Stimulated activated naive B cell treated with anti-CD40 and anti-IgM and Interleukin-4, amounts not matched to agents 10 μg/mL and 1 μg/mL and 100 μg/mL, for 72 hours (primary cell): ENCODE results near the gene MYPOP.

Experiments
- ATAC-seq, 2 donors: fragments of 150-1000 bp; cut with Tn5 transposase; replicated peaks; 2 replicates each; pipeline ENCODE4 v1.10.0; 2021; ENCODE audit warnings: moderate library complexity in 1 of 2
- DNase-seq: peaks from one replicate; pipeline ENCODE4 v3.0.0; 2021
- H3K27ac Mint-ChIP-seq: one replicate; pipeline ENCODE4 v1.8.0; 2022; ENCODE audit warnings: mild to moderate bottlenecking, mixed read lengths
- H3K27me3 Mint-ChIP-seq, 2 donors: one replicate each; pipeline ENCODE4 v1.8.0; 2022; ENCODE audit warnings: mixed read lengths in 2 of 2
- H3K36me3 Mint-ChIP-seq, 2 donors: one replicate each; pipeline ENCODE4 v1.8.0; 2022; ENCODE audit warnings: mixed read lengths in 2 of 2, mild to moderate bottlenecking in 1 of 2
- H3K4me1 Mint-ChIP-seq, 2 donors: one replicate each; pipeline ENCODE4 v1.8.0; 2022; ENCODE audit warnings: mixed read lengths in 2 of 2, mild to moderate bottlenecking in 1 of 2
- H3K4me3 Mint-ChIP-seq, 2 donors: one replicate each; pipeline ENCODE4 v1.8.0; 2022; ENCODE audit warnings: mild to moderate bottlenecking in 2 of 2, mixed read lengths in 2 of 2, moderate library complexity in 1 of 2
- H3K9me3 Mint-ChIP-seq, 2 donors: one replicate each; pipeline ENCODE4 v1.8.0; 2022; ENCODE audit warnings: mixed read lengths in 2 of 2, mild to moderate bottlenecking in 1 of 2

The MYPOP gene

DNA sequence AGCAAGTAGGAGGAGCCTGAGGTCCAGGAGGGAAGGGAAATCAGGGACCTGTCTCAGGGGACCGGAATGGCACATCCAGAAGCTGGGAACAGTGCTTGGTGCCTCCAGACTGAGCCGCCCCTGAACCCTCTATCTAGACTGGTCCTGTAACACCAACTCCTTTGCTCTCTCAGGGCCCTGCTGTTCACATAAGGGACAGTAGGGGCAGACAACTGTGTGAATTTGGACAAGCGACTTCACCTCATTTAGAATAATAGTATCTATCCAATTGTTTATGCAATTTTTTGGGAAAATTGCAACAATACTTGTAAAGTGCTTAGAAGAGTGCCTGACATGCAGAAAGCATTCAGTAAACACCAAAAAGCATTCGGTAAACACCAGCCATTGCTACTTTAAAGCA is 53.5 kb downstream of the MYPOP start:
- Mint-ChIP-seq H3K4me3 (no peak overlapping the region), H3K27me3 (no peaks in the 10 kb centered on the region), H3K36me3 (peaks cover 39 to 65% of the 10 kb centered on the region in 2 donors), H3K9me3 (no peaks in the 10 kb centered on the region), H3K27ac (no peak overlapping the region), H3K4me1 (peaks cover 3 to 7% of the 10 kb centered on the region in 2 donors)
- ATAC-seq = peak in 1 of 2 donors; percentile 54
- DNase-seq = no peak

DNA sequence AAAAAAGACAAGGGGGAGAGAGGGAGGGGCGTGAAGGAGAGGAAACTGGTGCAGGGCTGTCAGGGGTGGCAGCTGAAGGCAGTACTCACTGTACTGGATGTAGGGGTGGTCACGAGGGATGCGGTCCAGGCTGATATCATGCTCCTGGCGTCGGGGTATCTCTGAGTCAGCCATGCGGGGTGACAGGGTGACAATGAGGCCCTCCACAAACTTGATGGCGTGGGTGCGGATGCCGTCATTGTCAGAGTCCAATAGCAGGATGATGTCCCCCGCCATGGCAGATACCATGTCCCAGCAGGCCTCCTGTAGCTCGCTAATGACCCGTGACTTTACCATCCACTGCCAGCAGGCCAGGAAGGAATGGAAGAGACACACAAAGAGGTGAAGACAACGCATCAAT is 54.8 kb downstream of the MYPOP start:
- no peaks in the 10 kb centered on the region for H3K9me3 Mint-ChIP-seq
- peaks cover 40 to 66% of the 10 kb centered on the region in 2 donors for H3K36me3 Mint-ChIP-seq
- DNase-seq = no peak
- H3K27ac Mint-ChIP-seq = no peak overlapping the region
- H3K4me3 Mint-ChIP-seq = no peak overlapping the region
- peaks cover 2 to 7% of the 10 kb centered on the region in 2 donors for H3K4me1 Mint-ChIP-seq
- ATAC-seq = no peak
- no peaks in the 10 kb centered on the region for H3K27me3 Mint-ChIP-seq

DNA sequence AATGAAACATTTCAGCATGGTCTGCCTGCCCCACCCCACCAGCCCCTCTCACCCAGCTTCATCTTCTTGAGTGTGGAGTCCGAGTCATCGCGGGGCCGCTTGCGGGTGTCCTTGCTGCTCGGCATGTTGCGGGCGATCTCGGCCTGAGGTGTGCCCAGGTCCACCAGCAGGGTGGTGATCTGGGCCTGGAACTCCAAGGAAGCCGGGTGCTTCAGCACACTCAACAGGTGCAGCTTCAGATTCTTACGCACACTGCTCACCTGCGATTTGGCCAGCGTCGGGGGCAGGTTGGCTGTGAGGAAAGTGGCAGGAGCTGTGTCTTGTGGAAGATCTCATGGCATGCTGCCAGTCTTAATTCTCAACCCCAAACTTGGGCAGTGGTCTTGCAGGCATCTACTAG is 60.2 kb downstream of the MYPOP start:
- H3K36me3 Mint-ChIP-seq = peaks cover 43 to 71% of the 10 kb centered on the region in 2 donors
- no peaks in the 10 kb centered on the region for H3K9me3 Mint-ChIP-seq
- H3K4me1 Mint-ChIP-seq = peaks cover 0 to 1% of the 10 kb centered on the region in 2 donors
- ATAC-seq (no peak), DNase-seq (no peak)
- no peak overlapping the region for H3K27ac Mint-ChIP-seq
- H3K27me3 Mint-ChIP-seq = no peaks in the 10 kb centered on the region
- H3K4me3 Mint-ChIP-seq = no peak overlapping the region
